GM21526 (cell line): Measurements from ENCODE around the gene RESP18.
"Not testable (repeated sequence)": the region's sequence is repeated elsewhere in the genome, so short reads cannot be mapped to it uniquely, and the experiment has no call there.

Experiments
- ATAC-seq: cut with Tn5 transposase; IDR thresholded peaks from one replicate; pipeline ENCODE4 v1.9.1; 2021; ENCODE audit warnings: moderate library complexity; ENCODE audit not compliant: unreplicated experiment, low FRiP score

The RESP18 gene

DNA sequence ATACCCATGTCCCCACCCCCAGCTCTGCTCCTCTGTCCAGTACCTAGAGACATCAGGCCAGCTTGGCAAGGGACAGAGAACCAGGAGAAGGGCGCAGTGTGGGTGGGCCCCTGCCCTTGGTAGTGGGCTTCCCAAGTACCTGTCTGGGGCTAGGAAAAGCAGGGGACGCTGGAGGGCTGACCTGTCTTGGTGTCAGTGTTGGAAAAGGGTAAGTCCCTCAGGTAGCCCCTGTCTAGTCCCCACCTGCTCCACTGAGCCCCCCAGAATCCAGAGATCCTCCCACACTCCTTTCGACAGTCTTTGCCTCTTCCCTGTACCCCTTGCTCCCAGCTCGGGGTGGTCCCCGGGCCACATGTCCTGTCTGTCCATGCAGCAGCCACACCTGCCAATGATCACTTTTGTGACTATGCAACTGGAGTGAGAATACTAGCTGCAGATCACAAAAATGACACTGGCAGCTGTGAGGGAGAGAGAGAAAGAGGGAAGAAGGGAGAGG is 38.8 kb downstream of the RESP18 start:
- ATAC-seq, result no peak

DNA sequence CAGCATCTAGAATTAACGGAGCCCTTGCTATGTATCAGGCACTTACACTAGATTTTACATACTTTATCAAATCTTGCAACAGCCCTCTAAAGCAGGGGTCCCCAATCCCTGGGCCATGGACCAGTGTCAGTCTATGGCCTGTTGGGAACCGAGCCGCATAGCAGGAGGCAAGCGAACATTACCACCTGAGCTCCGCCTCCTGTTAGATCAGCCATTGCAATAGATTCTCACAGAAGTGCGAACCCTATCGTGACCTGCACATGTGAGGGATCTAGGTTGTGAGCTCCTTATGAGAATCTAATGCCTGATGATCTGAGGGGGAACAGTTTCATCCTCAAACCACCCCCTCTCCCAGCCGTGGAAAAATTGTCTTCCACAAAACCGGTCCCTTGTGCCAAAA is 39.9 kb downstream of the RESP18 start:
- no peak for ATAC-seq

DNA sequence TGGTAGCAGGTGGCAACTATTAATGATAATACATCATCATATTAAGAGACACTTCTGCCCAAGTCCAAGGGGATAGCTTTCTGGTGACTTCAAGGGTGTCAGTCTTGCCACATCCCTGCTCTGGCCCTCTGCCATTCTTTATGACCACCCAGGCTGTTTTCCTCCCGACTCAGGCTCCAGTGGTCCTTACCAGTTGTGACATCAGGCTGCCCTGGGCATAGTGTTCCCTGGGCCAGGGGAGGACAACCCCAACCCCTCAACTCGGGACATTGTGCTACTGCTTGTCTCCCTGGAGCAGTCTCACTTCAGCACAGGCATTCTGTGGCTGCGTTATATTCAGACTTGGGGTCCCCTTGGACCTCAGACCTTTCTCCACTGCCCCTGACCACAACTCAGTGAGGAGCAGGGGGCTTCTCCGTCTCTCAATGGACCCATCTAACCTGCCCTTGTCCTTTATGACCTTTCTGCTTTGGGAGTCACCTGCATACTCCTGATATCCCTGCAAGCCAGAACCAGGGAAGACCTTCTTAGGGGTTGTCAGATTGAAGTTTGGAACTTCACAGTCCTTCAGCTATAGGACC is 40.5 kb downstream of the RESP18 start:
- ATAC-seq, result no peak

DNA sequence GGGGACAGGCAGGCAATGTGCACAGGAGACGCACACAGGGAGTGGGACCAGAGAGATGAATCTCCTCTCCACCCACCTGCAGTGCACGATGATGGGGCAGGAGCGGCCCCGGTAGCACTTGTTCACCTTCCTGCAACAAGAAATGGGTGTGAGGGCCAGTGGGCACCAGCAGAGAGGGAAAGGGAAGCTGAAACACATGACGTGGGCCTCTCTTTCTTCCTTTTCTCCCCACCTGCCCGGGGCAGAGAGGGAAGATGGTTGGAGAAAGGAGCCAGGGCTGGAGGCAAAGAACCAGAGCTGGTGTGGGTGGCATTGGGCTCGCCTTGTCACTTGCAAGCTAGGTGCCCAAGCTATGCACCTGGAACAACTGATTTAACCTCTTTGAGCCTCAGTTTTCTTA is 41.1 kb downstream of the RESP18 start:
- ATAC-seq, result no peak

DNA sequence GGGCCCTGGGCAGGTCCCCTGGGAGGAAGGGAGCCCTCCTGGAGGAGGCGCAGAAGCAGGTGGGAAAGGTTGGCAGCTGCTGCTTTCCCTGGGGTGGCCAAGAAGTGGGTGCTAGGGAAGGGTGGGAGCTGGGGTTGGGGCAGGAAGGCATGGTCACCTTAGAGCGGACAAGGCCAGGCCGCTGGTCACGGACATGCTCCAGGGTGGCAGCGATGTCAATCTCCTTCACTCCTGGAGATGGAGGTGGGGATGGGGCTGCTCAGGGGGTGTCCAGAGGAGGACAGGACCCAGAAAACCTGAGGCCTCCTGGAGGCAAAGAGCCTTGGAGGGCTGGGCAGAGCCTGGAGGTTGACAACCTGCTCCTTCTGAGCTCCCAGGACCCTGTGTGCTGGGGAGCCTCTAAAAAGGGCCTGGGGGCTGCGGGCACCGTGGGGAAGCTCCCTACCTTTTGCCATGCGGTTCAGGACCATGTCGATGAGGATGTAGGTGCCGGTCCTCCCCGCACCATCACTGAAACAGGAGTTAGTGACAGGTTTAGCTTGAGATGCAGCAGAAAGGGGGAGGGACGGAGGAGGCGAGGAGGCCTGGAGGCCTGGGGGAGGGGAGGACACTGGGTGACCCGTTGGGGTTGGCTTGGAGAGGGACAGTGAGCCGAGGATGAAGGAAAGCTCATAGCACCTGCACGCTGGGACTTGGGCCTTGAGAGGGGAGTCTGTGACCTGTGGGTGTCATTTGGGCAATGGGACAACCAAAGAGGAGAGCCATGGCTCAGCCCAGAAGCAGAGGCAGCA is 42.0 kb downstream of the RESP18 start:
- ATAC-seq, result no peak

DNA sequence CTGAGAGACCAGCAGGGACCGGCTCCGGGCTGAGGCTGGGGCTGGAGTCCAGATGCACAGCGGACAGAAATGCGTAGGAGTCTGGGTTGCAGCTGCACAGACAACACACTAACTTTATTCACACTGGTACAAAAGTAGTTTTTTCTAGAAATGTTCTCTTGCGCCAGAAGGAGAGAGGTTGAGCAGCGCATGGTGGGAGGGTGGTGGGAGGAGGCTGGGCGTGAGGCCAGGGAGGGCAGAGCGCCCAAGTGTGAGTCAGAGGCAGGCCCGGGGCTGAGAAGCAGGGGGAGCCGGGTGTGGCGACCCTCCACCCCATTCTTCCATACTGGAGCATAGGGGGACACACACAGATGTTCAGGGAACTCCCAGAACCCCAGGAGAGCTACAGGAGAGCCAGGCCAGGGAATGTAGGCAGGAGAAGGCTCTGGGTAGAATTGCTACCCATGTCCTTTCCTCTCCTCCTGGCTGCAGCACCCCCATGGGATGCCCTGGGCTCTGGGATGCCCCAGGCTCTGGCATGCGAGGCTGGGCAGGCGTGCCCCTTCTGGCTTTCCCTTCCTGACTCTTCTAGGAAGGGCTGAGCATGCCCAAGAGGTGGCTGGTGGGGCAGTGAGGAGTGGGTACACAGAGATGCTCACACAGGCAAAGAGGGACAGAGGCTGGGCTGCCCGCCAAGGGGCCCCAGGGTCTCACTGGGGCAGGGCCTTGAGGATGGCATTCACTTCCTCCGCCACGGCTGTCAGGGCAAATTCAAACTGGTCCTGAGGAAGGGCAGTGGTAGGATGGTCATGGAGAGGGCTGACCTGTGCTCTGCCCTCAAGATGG is 42.8 kb downstream of the RESP18 start:
- ATAC-seq, result no peak

DNA sequence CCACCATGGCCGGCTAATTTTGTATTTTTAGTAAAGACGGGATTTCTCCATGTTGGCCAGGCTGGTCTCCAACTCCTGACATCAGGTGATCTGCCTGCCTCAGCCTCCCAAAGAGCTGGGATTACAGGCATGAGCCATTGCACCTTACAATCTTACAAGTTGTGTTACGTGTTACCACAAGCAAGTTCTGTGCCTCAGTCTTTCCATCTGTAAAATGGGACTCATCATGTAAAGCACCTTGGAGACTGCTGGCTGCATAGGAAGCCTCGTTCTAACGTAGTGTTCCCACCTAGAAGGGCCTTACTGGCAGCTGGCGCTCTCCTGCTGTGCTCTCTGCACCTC is 43.4 kb downstream of the RESP18 start:
- no peak for ATAC-seq

DNA sequence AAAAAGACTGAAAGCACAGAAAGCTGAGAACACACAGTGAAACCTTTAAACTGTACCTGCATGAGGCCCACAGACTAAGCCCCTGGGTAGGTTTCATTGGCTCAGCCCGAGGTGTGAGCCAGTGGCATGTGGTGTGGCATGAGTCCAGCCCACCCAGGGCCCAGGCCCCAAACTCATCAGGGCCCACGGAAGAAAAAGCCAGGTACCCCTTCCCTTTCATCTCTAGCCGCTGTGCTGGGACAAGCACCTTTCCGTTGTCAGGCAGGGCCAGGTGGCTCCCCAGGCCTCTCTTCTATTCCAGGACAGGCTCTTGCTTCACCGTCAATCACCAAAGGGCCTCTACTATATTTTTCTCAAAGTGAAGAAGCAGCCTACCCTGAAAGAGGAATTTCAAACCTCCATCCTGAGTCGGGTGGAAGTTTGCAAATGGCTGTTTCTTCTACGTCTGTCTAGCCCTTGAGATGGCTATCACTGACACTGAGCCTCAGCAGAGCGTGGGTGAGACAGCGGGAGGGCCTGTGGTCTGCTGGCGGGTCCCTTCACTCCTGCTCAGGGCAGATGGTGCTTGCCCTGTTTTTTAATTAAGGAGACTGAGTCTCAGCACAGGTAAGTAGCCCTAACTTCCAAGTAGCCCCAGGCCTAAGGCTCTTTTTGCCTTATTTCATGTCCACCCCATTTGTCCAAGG is 44.8 kb downstream of the RESP18 start:
- no peak for ATAC-seq

DNA sequence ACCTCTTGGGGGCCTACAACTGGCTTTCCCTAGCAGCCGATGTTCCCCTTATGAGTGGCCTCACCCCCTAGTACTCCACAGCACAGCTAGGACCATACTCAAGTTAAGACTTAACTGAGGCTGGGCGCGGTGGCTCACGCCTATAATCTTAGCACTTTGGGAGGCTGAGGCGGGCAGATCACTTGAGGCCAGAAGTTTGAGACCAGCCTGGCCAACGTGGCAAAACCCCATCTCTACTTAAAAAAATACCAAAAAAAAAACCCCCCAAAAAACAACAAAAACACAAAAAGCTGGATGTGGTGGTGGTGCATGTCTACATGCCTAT is 45.5 kb downstream of the RESP18 start:
- not testable (repeated sequence) for ATAC-seq

DNA sequence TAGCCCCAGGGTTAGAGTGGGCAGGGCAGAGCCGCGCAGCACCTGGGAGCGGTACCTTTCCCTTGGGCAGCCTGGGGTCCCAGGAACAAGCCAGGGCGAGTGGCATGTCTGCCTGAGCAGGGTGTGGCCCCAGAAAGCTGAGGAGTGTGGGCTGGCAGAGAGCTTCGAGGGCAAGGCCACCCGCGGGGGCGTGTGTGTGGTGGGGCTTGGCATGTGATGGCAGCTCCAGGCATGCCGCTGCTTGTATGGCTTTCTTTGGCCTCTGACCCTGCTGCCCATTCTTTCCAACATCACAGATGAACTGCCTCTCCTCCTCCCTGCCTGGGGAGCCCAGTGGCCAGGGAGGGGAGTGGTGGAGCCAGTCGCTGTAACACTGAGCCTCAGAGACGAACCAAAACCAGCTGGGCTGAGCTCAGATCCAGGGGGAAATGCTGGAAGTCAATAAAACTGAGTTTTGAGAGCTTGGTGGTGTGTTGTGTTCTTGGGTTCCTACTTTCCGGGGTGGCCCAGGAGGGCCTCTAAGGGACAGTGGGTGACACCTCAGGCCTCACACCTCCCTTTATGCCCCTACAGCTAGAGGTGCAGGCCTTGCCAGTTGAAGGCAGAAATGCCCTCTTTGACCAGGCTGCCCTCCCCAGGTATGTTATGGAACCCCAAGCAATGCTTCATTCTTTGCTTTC is 46.0 kb downstream of the RESP18 start:
- ATAC-seq, result no peak

DNA sequence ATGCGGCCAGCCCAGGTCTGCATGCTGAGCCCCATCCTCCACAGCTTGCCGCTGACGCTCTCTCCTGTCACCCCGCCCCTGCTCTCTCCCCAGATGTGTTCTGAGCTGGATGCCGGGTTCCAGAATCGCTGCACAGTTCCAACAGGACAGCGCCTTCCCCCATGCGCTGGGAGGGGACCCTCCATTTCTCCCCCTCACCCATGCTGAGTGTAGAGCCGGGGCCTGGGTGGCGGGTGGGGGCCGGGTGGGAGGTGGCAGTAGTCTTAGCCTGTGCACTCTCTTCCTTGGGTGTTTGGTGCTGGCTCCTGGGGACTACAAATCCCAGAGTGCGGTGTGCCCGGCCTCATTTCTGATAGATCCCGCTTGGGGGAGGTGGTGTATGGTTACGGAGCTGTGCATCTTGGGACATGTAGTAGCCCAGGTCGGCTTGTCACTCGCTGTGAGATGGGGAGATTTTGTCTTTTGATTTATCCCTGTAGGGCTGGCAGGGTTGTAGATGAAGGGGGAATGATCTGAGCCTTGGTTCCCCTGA is 46.6 kb downstream of the RESP18 start:
- ATAC-seq, result no peak

DNA sequence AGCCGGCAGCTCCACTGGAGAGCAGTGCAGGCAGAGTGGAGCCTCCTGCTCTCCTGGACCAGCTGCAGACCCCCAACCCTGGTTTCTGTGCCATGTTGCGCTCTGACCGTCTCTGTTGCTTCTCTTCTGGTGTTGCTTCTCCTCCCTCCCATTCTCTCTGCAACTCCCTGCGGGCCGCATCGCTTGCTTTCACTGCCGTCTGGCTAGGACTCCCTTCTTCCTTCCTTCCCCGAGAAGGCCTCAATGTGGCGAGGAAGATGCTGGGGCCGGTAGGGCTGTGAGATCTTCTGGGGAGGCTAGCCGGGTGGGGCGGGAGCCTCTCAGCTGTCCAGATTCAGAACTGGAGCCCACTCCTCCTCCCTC is 47.2 kb downstream of the RESP18 start:
- ATAC-seq, result no peak

DNA sequence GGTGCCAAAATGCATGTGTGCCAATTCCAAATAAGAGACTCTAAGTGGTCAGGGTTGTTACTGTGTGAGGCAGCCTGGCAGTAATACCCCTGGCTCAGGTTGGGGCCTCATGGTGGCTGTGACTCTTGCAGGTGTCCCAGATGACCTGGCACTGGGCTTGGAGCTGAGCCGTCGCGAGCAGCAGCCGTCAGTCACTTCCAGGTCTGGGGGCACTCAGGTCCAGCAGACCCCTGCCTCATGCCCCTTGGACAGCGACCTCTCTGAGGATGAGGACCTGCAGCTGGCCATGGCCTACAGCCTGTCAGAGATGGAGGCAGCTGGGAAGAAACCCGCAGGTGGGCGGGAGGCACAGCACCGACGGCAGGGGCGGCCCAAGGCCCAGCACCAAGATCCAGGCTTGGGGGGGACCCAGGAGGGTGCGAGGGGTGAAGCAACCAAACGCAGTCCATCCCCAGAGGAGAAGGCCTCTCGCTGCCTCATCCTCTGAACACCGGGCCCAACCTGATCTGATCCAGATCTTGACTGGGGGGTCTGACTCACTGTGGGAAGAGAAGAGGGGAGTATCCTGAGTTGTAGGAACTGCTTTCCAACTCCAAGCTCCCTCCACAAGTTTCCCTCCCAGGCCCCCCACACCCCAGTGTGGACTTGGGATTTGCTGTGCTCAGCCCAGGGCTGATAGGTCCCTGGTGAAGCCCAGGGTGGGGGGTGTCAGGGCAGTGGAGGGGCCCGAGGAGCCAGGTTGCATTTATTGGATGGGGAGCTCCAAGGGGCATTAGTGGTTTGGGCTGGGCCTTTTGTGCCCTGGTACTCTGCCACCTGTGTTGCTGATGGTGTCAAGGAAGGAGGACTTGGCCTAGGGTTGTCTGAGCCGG is 47.8 kb downstream of the RESP18 start:
- no peak for ATAC-seq

DNA sequence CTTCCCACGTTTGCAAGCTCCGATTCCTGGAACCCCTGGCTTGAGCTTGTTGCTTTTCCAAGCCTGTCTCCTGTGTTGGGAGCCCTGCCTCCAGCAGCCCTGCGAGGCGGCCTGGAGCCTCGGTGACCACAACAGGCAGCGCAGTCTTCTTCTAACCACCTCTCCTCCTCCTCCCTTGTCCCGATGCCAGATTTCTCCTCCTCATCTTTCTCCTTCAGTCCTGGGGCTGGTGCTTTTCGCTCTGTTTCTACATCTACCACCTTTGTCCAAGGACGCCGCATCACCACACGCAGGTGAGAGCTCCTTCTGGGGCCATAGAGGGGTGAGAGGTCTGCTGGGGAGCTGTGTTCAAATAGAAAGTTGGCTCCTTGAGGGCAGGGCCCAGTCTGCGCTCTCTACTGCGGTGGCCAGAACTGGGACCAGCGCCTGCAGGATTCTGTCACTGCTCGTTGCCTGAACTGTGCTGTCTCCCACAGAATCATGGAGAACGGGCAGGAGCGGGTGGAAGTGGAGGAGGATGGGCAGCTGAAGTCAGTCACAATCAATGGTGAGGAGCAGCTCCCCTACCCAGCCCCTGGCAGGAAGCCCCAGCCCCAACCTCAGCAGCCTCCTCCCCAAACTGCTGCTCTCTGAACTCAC is 49.5 kb downstream of the RESP18 start:
- ATAC-seq, result no peak

DNA sequence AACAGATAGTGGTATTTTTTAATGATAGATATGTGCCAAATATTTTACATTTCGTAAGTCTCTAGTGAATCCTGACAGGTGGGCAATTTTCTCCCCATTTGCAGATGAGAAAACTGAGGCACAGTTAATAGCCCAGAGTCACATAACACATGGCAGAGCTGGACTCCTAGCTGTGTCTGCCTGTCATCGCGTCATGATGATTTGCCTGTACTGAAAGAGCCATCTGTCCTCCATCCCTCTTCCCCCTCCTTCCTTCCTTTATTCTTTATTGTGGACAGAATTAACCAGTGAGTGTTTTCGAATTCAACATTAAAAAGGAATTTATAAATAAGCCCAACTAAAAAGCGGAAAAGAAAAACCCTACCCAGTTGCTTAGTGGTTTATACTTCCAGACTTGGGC is 50.2 kb downstream of the RESP18 start:
- ATAC-seq, result no peak

DNA sequence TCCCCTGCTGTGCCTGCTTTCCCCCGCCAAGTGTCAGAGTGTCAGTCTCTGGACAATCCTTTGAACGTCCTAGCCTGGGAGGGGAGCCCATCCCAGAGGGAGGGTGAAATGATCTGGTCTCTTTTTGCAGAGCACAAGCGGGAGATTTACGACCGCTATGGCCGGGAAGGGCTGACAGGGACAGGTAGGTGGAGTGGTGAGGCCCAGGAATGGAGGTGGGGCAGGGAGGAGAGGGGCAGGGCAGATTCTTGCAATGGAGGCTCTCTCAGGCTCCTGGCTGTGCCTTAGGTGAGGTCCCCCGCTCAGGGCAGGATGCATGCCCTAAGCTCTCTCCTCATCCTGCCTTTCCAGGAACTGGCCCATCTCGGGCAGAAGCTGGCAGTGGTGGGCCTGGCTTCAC is 51.0 kb downstream of the RESP18 start:
- no peak for ATAC-seq

DNA sequence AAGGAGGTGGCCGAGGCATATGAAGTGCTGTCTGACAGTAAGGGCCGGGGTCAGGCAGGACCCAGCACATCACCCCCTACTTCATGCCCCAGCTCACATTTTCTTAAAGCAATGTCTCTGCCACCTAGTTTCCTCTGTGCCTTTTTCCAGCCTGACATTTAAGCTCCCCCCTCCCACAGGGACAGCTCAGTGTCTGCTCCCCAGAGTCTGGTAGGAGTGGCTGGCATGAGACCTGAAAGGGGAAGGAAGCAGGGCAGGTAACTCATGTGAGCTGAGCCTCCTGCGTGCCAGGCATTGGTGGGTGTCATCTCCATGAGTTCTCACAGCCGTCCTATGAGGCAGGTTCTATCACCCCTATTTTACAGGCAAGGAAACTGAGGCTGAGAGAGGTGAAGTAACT is 51.9 kb downstream of the RESP18 start:
- ATAC-seq, result no peak

DNA sequence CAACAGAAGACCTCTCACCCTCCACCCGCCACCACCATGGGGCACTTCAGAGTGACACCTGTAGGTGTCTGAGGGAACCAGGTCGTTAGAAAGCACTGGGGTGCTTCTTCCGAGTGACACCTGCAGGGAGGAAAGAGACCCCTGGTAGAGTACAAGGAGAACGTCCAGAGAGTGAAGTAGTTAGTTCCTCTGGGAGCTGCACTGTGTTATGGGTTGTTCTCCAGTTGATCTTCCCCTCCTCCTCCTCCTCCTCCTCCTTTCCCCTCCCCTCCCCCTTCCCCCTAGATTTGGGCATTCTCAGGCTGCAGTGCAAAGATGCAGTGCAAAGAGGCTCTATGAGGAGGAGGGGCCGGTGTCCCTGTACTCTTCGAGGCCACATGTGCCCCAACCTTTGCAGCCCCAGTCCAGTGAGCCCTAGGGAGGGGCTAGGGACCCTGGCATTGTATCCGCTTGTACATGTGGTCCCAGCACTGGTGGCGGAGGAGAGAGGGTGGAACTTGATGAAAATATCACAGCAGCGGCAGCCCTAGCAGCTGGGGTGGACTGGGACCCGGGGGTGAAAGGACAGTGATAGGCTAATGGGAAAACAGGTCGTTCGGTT is 52.5 kb downstream of the RESP18 start:
- ATAC-seq, result no peak
